ENCODE measurements around the gene COL16A1. TPM values are rescaled to one million over a fixed set of nuclear protein-coding genes. Genes with fewer than 3 reads are reported as not detected.
A peak's percentile ranks its signal among the peaks of the same experiment; 100 is the strongest.

Gene COL16A1
- total RNA-seq, 2 donors from 2014 or later, result 7.4 to 9.9 TPM

- no peaks in the 10 kb centered on the region for H3K9me3 Mint-ChIP-seq
- no peak overlapping the region for H3K27ac ChIP-seq (ENCODE audit: low read depth, low read length)
- no peaks in the 10 kb centered on the region for H3K9me3 ChIP-seq (ENCODE audit: control insufficient read depth, low read length)
- H3K4me3 Mint-ChIP-seq, result no peak overlapping the region
- H3K27me3 Mint-ChIP-seq (ENCODE audit: insufficient read depth), result no peaks in the 10 kb centered on the region
- H3K4me1 ChIP-seq (ENCODE audit: control insufficient read depth, insufficient read depth, low read length), result peaks cover 6% of the 10 kb centered on the region
- DNase-seq, result no peak
- 94% methylated on average over 4 of the region's 5 CpGs for WGBS, 2 experiments (ENCODE audit: insufficient coverage in 1 of 2, insufficient read length in 1 of 2)
- H3K9ac ChIP-seq (ENCODE audit: extremely low read depth, low read length, poor library complexity, severe bottlenecking), result no peak overlapping the region
- H3K27ac Mint-ChIP-seq, result no peak overlapping the region
- peaks cover 9% of the 10 kb centered on the region for H3K36me3 ChIP-seq (ENCODE audit: control insufficient read depth, insufficient read depth, low read length)
- H3K36me3 Mint-ChIP-seq (ENCODE audit: low read depth), result no peaks in the 10 kb centered on the region
- no peak overlapping the region for H3K4me3 ChIP-seq (ENCODE audit: low read length)
- H3K4me1 Mint-ChIP-seq, result peaks cover 19% of the 10 kb centered on the region
- TF ChIP-seq CTCF (conservative IDR thresholded peaks at IDR 0.05), result no peak
- no peaks in the 10 kb centered on the region for H3K27me3 ChIP-seq (ENCODE audit: control insufficient read depth, insufficient read depth, low read length, poor library complexity, severe bottlenecking)
Measured at GRCh38 chr1:31639543-31639942, 64.3 kb downstream of the COL16A1 start.

- Mint-ChIP-seq H3K27me3 (ENCODE audit: insufficient read depth) (no peaks in the 10 kb centered on the region), H3K27ac (no peak overlapping the region), H3K9me3 (no peaks in the 10 kb centered on the region), H3K4me1 (peaks cover 10% of the 10 kb centered on the region), H3K36me3 (ENCODE audit: low read depth) (peaks cover 2% of the 10 kb centered on the region), H3K4me3 (no peak overlapping the region)
- no peak for TF ChIP-seq CTCF (conservative IDR thresholded peaks at IDR 0.05)
- WGBS, 2 experiments (ENCODE audit: insufficient coverage in 1 of 2, insufficient read length in 1 of 2), result 87 to 91% methylated on average over 2 to 5 of the region's 5 CpGs
- Histone ChIP-seq H3K36me3 (ENCODE audit: control insufficient read depth, insufficient read depth, low read length) (peaks cover 20% of the 10 kb centered on the region), H3K27ac (ENCODE audit: low read depth, low read length) (no peak overlapping the region), H3K9me3 (ENCODE audit: control insufficient read depth, low read length) (no peaks in the 10 kb centered on the region), H3K9ac (ENCODE audit: extremely low read depth, low read length, poor library complexity, severe bottlenecking) (no peak overlapping the region), H3K4me3 (ENCODE audit: low read length) (no peak overlapping the region), H3K27me3 (ENCODE audit: control insufficient read depth, insufficient read depth, low read length, poor library complexity, severe bottlenecking) (no peaks in the 10 kb centered on the region), H3K4me1 (ENCODE audit: control insufficient read depth, insufficient read depth, low read length) (peaks cover 3% of the 10 kb centered on the region)
- DNase-seq, result no peak
Measured at GRCh38 chr1:31637915-31638673, 65.7 kb downstream of the COL16A1 start.

GRCh38 chr1:31633117-31633516 lies 70.7 kb downstream of the COL16A1 start:
- Histone ChIP-seq H3K9me3 (ENCODE audit: control insufficient read depth, low read length) (no peaks in the 10 kb centered on the region), H3K4me3 (ENCODE audit: low read length) (no peak overlapping the region), H3K4me1 (ENCODE audit: control insufficient read depth, insufficient read depth, low read length) (peaks cover 4% of the 10 kb centered on the region), H3K27me3 (ENCODE audit: control insufficient read depth, insufficient read depth, low read length, poor library complexity, severe bottlenecking) (no peaks in the 10 kb centered on the region), H3K27ac (ENCODE audit: low read depth, low read length) (no peak overlapping the region), H3K9ac (ENCODE audit: extremely low read depth, low read length, poor library complexity, severe bottlenecking) (no peak overlapping the region), H3K36me3 (ENCODE audit: control insufficient read depth, insufficient read depth, low read length) (peaks cover 70% of the 10 kb centered on the region)
- H3K36me3 Mint-ChIP-seq (ENCODE audit: low read depth), result peaks cover 43% of the 10 kb centered on the region
- H3K9me3 Mint-ChIP-seq, result no peaks in the 10 kb centered on the region
- H3K27me3 Mint-ChIP-seq (ENCODE audit: insufficient read depth), result no peaks in the 10 kb centered on the region
- H3K4me1 Mint-ChIP-seq, result no peaks in the 10 kb centered on the region
- no peak overlapping the region for H3K27ac Mint-ChIP-seq
- WGBS, 2 experiments (ENCODE audit: insufficient coverage in 1 of 2, insufficient read length in 1 of 2), result 72 to 80% methylated on average over 1 to 4 of the region's 4 CpGs
- peak; percentile 90 for DNase-seq
- TF ChIP-seq CTCF (conservative IDR thresholded peaks at IDR 0.05), result peak; percentile 80
- no peak overlapping the region for H3K4me3 Mint-ChIP-seq

Measured in endodermal cell (in vitro differentiated cells).